Lung (tissue), 12 donors: ENCODE data around the gene ABHD4. TPM values are rescaled to one million over a fixed set of nuclear protein-coding genes. Genes with fewer than 3 reads are reported as not detected.
"Not testable (repeated sequence)": the region's sequence is repeated elsewhere in the genome, so short reads cannot be mapped to it uniquely, and the experiment has no call there.

ENCODE experiments used
- ATAC-seq: fragments of 200-7000 bp; cut with Tn5 transposase; one replicate; pipeline ENCODE4 v1.9.1; 2020; ENCODE audit warnings: moderate number of reproducible peaks; ENCODE audit not compliant: insufficient read depth, low FRiP score
- DNase-seq, 3 donors: peaks; one replicate each; pipeline ENCODE4 v3.0.0-alpha.2; 2013 to 2017
- H3K27ac ChIP-seq, 2 donors: one replicate each; pipeline ENCODE4 v1.5.1; 2013; ENCODE audit warnings: mild to moderate bottlenecking in 2 of 2, moderate library complexity in 2 of 2, control low read depth in 1 of 2, inconsistent platforms in 1 of 2, low read depth in 1 of 2, low read length in 1 of 2
- H3K27me3 ChIP-seq, 3 donors: one replicate each; pipeline ENCODE4 v1.5.1; 2013; ENCODE audit warnings: low read length in 2 of 3; ENCODE audit not compliant: control insufficient read depth in 3 of 3, insufficient read depth in 3 of 3
- H3K36me3 ChIP-seq, 4 donors: one replicate each; pipeline ENCODE4 v1.5.1; 2013; ENCODE audit warnings: low read length in 4 of 4, mild to moderate bottlenecking in 1 of 4, moderate library complexity in 1 of 4; ENCODE audit not compliant: control insufficient read depth in 4 of 4, insufficient read depth in 4 of 4
- H3K4me1 ChIP-seq, 5 donors: one replicate each; pipeline ENCODE4 v1.5.1; 2013; ENCODE audit warnings: low read length in 5 of 5, mild to moderate bottlenecking in 2 of 5, moderate library complexity in 1 of 5; ENCODE audit not compliant: control insufficient read depth in 5 of 5, insufficient read depth in 5 of 5
- H3K4me3 ChIP-seq: one replicate; pipeline ENCODE4 v1.5.1; 2013; ENCODE audit warnings: mild to moderate bottlenecking, control low read depth, moderate library complexity
- H3K9ac ChIP-seq, 2 donors: one replicate each; pipeline ENCODE4 v1.5.1; 2013; ENCODE audit warnings: low read length in 2 of 2, control low read depth in 1 of 2; ENCODE audit not compliant: insufficient read depth in 1 of 2
- H3K9me3 ChIP-seq, 4 donors: one replicate each; pipeline ENCODE4 v1.5.1; 2013; ENCODE audit warnings: low read length in 3 of 4, mild to moderate bottlenecking in 1 of 4, moderate library complexity in 1 of 4; ENCODE audit not compliant: control insufficient read depth in 4 of 4, insufficient read depth in 3 of 4
- CTCF ChIP-seq: IDR thresholded peaks from 2 replicates; pipeline ENCODE4 v1.5.1; 2012; ENCODE audit warnings: mild to moderate bottlenecking; ENCODE audit errors: control extremely low read depth, extremely low read depth
- WGBS, 2 donors: extraction: QIAGEN DNeasy Blood & Tissue Kit; methylation state at CpG; one replicate each; pipeline ENCODE4 v1.1.7; 2013; 5-methylcytosine and 5-hydroxymethylcytosine counted together
- polyA plus RNA-seq, 2 donors: library from polyadenylated mRNA; stranded (reverse); fragments of 200-250 nt; gene quantifications; one replicate each; pipeline ENCODE4 v1.2.1, GENCODE V29; 2013
- total RNA-seq, 2 donors: library from RNA; depleted of rRNA in 1 of 2; stranded (reverse); fragments of >200 nt in 1 of 2; gene quantifications; one replicate each; pipeline ENCODE4 v1.2.1, GENCODE V29; 2014 to 2021
- donor health status: control.
- donor health status: control.
- donor health status: Bipolar disorder and iron deficiency.
- donor health status: healthy.
- donor health status: DM: yes; HTN: yes; CAD: no.

ABHD4 gene
- total and polyA plus RNA-seq, 4 donors: 14.9 to 34.0 (median 23.9) TPM

GRCh38 chr14:22634233-22634900 is 36.3 kb downstream of the ABHD4 start:
- Histone ChIP-seq H3K27ac (no peak overlapping the region), H3K27me3 (no peaks in the 10 kb centered on the region), H3K9ac (no peak overlapping the region), H3K9me3 (peaks cover 0 to under 1% (median 0%) of the 10 kb centered on the region in 4 donors), H3K36me3 (no peaks in the 10 kb centered on the region), H3K4me1 (peaks cover 0 to 1% (median 0%) of the 10 kb centered on the region in 5 donors), H3K4me3 (no peak overlapping the region)
- DNase-seq: no peak
- ATAC-seq: no peak
- 86 to 92% methylated on average over 8 of the region's 8 CpGs for WGBS, 2 donors
- TF ChIP-seq CTCF: no peak

- H3K4me3 ChIP-seq, DNase-seq, H3K9ac ChIP-seq, H3K27me3 ChIP-seq, H3K4me1 ChIP-seq, ATAC-seq, H3K9me3 ChIP-seq, H3K27ac ChIP-seq, H3K36me3 ChIP-seq: not testable (repeated sequence)
- 0 to 23% methylated on average over 1 of the region's 1 CpG for WGBS, 2 donors
Measured at GRCh38 chr14:22635980-22636379, 37.9 kb downstream of the ABHD4 start.

- Histone ChIP-seq H3K9ac (no peak overlapping the region), H3K9me3 (no peaks in the 10 kb centered on the region), H3K27me3 (no peaks in the 10 kb centered on the region), H3K36me3 (no peaks in the 10 kb centered on the region), H3K4me3 (no peak overlapping the region), H3K27ac (no peak overlapping the region), H3K4me1 (no peaks in the 10 kb centered on the region)
- ATAC-seq (no peak), DNase-seq (no peak)
- no peak for TF ChIP-seq CTCF
Measured at GRCh38 chr14:22640192-22640591, 42.1 kb downstream of the ABHD4 start.

GRCh38 chr14:22641846-22642245 is 43.7 kb downstream of the ABHD4 start:
- DNase-seq (no peak), ATAC-seq (no peak)
- no peaks in the 10 kb centered on the region for H3K9me3 ChIP-seq
- TF ChIP-seq CTCF: no peak
- no peak overlapping the region for H3K27ac ChIP-seq
- 64 to 72% methylated on average over 3 of the region's 3 CpGs for WGBS, 2 donors
- no peaks in the 10 kb centered on the region for H3K36me3 ChIP-seq
- no peaks in the 10 kb centered on the region for H3K4me1 ChIP-seq
- H3K27me3 ChIP-seq: no peaks in the 10 kb centered on the region
- H3K4me3 ChIP-seq: no peak overlapping the region
- no peak overlapping the region for H3K9ac ChIP-seq
